GM08714 (cell line): Measurements from ENCODE around the gene IKBKE.

Source experiments
- H3K4me3 ChIP-seq: fragments of 200-500 bp; sonication (Bioruptor generic); 2 replicates; pipeline ENCODE4 v1.5.1; 2014; ENCODE audit warnings: mild to moderate bottlenecking, low read length, inconsistent platforms
- ZNF274 ChIP-seq: IDR thresholded peaks from 2 replicates; pipeline ENCODE4 v1.6.1; 2012; ENCODE audit warnings: mild to moderate bottlenecking, low read depth, low read length

The IKBKE gene

DNA sequence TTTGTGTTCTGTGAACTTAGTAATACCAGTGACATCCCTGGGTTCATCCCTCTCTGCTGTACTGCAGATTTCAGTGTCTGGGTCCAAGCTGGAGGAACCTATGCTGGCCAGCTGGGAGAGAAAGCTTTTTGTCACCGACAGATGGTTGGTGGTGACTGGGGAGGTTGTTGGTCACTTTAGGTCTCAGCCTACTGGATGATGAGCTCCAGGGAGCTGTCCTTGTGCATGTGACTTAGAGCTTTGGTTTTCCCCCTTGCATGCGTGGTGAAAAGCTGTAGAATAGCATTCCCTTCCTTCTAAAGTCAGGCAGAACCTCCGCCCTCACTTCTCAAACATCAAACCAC, 22.9 kb upstream of the IKBKE start:
- no peak overlapping the region for H3K4me3 ChIP-seq
- no peak for TF ChIP-seq ZNF274

- no peak overlapping the region for H3K4me3 ChIP-seq
- no peak for TF ChIP-seq ZNF274
Observed at GRCh38 chr1:206447792-206448191, 22.5 kb upstream of the IKBKE start.

GRCh38 chr1:206448471-206448870, 21.8 kb upstream of the IKBKE start:
- no peak overlapping the region for H3K4me3 ChIP-seq
- no peak for TF ChIP-seq ZNF274

- no peak overlapping the region for H3K4me3 ChIP-seq
- no peak for TF ChIP-seq ZNF274
Observed at GRCh38 chr1:206449565-206449964, 20.7 kb upstream of the IKBKE start.

DNA sequence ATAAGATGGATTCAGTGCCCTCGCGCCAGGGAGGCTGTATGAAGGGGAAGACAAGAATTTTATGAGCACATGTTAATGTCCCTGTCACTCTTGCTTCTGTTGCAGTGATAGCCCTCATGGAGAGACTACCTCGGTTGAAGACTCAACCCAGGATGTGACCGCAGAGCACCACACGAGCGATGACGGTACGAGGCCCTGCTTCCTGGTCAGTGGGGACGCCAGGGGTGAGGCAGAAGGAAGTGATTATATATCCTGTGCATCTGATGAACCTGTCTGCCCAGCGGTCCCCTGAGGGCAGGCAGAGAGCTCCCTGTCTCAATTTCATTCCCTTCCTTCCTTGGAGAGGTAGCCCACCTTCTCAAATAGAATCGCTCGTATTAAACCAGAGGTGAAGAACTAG, 20.0 kb upstream of the IKBKE start:
- H3K4me3 ChIP-seq, result no peak overlapping the region
- TF ChIP-seq ZNF274, result no peak

DNA sequence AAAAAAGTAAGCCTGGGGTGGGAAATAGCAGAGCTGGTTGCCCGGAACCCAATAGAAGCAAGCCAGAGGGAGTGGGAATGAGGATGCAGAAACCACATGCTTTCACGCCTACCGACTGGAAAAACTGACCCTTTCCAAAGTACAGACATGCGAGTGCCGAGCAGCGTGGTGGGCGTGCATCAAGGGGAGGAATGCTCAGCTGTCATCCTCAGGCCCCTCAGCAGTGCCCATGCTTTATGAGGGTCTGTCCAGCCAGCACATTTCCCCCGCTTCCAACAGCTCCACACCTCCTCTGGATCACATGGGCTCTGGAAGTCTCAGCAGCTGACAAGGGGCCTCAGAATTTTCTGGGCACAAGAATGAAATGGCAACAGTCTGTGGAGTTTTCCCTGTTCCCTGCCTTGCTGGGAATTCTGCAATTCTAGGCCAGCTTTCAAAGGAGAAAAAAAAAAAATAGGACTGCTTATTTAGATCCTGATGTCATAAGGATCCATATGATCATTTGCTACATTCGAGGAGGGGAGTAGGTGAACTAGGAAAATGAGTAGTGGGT, 19.1 kb upstream of the IKBKE start:
- H3K4me3 ChIP-seq, result no peak overlapping the region
- TF ChIP-seq ZNF274, result no peak

DNA sequence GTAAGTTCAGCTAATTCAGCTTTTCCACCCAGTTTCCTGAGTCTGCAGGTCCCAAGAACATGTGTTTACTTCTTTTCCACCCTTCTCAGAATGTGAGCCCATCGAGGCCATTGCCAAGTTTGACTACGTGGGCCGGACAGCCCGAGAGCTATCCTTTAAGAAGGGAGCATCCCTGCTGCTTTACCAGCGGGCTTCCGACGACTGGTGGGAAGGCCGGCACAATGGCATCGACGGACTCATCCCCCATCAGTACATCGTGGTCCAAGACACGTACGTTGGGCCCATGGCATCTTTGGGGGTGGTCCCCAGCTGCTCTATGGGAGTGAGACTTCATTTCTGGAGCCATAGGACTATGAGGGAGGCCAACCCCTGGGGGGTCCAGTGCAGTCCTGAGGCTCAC, 17.2 kb upstream of the IKBKE start:
- TF ChIP-seq ZNF274, result no peak

DNA sequence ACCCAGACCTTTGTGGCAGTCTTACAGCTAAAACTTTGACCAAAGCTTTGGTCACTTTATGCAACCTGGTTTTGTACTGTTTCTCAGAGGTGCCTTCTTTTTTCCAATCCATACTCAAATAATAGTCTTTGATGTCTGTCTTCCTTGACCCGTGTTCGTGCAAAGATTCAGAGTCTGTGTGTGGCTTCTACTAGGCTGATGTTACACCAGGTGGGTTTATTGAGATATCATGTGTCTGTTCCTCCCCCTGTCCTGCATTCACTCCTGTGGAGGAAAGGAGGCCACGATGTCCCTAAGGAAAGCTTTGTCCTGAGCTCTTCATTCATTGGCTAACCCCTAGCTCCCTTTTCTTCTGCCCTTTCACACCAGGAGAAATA, 15.0 kb upstream of the IKBKE start:
- H3K4me3 ChIP-seq, result no peak overlapping the region
- no peak for TF ChIP-seq ZNF274

More for the DNA sequence above, 17.2 kb upstream of the IKBKE start:
- no peak overlapping the region for H3K4me3 ChIP-seq

- H3K4me3 ChIP-seq, result no peak overlapping the region
- TF ChIP-seq ZNF274, result no peak
Observed at GRCh38 chr1:206455666-206456344, 14.5 kb upstream of the IKBKE start.

DNA sequence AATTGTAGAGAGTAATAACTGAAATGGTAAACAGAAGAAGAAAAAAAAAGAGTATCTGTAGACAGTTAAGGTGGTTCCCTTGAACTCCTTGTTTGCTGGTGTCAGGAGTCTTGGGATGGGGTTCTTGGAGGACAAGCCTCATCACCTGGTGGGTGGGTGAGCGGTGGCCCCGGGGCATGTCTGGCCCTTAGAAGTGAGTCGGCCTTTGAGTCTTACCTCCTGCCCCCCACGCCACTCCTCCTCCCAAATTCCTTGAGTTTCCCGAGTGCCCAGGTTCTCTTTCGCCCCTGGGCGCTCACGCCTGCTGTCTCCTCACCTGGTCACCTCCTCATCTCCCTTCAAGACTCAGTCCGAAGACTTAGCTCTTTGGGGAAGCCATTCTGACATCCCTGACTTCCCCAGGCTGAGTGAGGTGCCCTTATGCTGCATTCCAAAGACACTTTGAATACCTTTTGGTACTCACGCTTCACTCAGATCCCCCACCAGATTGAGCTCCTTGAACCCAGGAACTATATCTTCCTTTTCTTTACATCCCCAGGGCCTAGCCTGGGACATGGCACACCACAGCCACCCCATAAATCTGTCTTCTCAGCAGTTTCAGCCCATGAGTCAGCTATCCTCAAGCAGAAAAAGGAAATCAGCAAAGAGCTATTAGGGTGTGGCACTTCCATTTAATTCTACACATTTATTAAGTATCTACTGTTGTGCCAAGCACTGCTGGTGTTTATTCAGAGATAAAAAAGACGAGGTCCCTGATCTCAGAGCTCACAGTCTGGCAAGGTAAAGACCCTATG, 13.5 kb upstream of the IKBKE start:
- no peak overlapping the region for H3K4me3 ChIP-seq
- no peak for TF ChIP-seq ZNF274

GRCh38 chr1:206457408-206458120, 12.7 kb upstream of the IKBKE start:
- no peak overlapping the region for H3K4me3 ChIP-seq
- no peak for TF ChIP-seq ZNF274

GRCh38 chr1:206459703-206460102, 10.6 kb upstream of the IKBKE start:
- H3K4me3 ChIP-seq, result no peak overlapping the region
- no peak for TF ChIP-seq ZNF274

- H3K4me3 ChIP-seq, result no peak overlapping the region
- no peak for TF ChIP-seq ZNF274
Observed at GRCh38 chr1:206460836-206461426, 9.3 kb upstream of the IKBKE start.
